Panc1 (cell line): Measurements from ENCODE around the gene BMP2K. TPM values are rescaled to one million over a fixed set of nuclear protein-coding genes. Genes with fewer than 3 reads are reported as not detected.

ENCODE experiments used
- ATAC-seq: fragments of 200-7000 bp; cut with Tn5 transposase; 2 replicates; pipeline ENCODE4 v1.9.1; 2020; ENCODE audit warnings: mild to moderate bottlenecking, moderate library complexity
- BruUV-seq: library from RNA; stranded (reverse); fragments of 400-500 nt; replicated peaks from 2 replicates; lab custom pipeline; 2021; lab: Mats Ljungman, UMichigan
- CTCF ChIA-PET: fragments of 300-600 bp; sonication (Branson Sonifier 250); formaldehyde crosslinking; loops from one replicate; lab custom pipeline; 2022; ENCODE audit warnings: antibody characterized with exemption; lab: Charles Lee
- POLR2A ChIA-PET: fragments of 300-600 bp; sonication (Branson Sonifier 250); formaldehyde crosslinking; loops from one replicate; lab custom pipeline; 2022; ENCODE audit warnings: antibody characterized with exemption; lab: Charles Lee
- DNase-seq: peaks from one replicate; pipeline ENCODE4 v3.0.0-alpha.2; 2010; ENCODE audit warnings: low read depth, low spot score
- H3K27ac ChIP-seq: 2 replicates; pipeline ENCODE4 v1.5.1; 2011; ENCODE audit warnings: mild to moderate bottlenecking, low read length, inconsistent platforms
- H3K27me3 ChIP-seq: fragments of 200-500 bp; sonication (Bioruptor generic); 2 replicates; pipeline ENCODE4 v1.6.0; 2014; ENCODE audit warnings: low read length, inconsistent platforms; ENCODE audit not compliant: control insufficient read depth, insufficient read depth
- H3K36me3 ChIP-seq: fragments of 200-500 bp; sonication (Bioruptor generic); 2 replicates; pipeline ENCODE4 v1.5.1; 2014; ENCODE audit warnings: inconsistent platforms, mild to moderate bottlenecking, low read length, moderate library complexity; ENCODE audit not compliant: control insufficient read depth, insufficient read depth
- H3K4me1 ChIP-seq: 2 replicates; pipeline ENCODE4 v1.5.1; 2011; ENCODE audit warnings: inconsistent platforms, mild to moderate bottlenecking, low read length, moderate library complexity; ENCODE audit not compliant: control insufficient read depth, insufficient read depth
- H3K4me3 ChIP-seq, 2 experiments: 2 replicates each; pipeline ENCODE4 v1.5.1; 2011 to 2012; ENCODE audit warnings: low read depth in 2 of 2, low read length in 2 of 2, mild to moderate bottlenecking in 2 of 2, inconsistent platforms in 1 of 2, moderate library complexity in 1 of 2
- H3K9me3 ChIP-seq: fragments of 200-500 bp; sonication (Bioruptor generic); 2 replicates; pipeline ENCODE4 v1.5.1; 2014; ENCODE audit warnings: low read depth, mild to moderate bottlenecking, inconsistent platforms, low read length, moderate library complexity; ENCODE audit not compliant: control insufficient read depth, insufficient read depth
- POLR2AphosphoS5 ChIP-seq: IDR thresholded peaks from 2 replicates; pipeline ENCODE4 v1.6.1; 2012; ENCODE audit warnings: mild to moderate bottlenecking, low read depth, low read length, moderate library complexity
- SIN3A ChIP-seq: IDR thresholded peaks from 2 replicates; pipeline ENCODE4 v1.6.1; 2012; ENCODE audit warnings: low read depth, mild to moderate bottlenecking, low read length, moderate library complexity, borderline replicate concordance; ENCODE audit not compliant: insufficient read depth
- TCF7L2 ChIP-seq: IDR thresholded peaks from 2 replicates; pipeline ENCODE4 v1.6.1; 2011; ENCODE audit warnings: mild to moderate bottlenecking, low read depth, low read length, inconsistent platforms
- in situ Hi-C: cut with HindIII; loops from 2 replicates; pipeline ENCODE4 v1.10.0; 2016; ENCODE audit warnings: low sequenced_read_pairs, low pct_unique_long_range_greater_than_20kb
- intact Hi-C: fragments of 100-400 bp; cut with micrococcal nuclease; formaldehyde crosslinking; loops from one replicate; pipeline ENCODE4 v1.10.0; 2022; ENCODE audit not compliant: unreplicated experiment
- total RNA-seq: library from RNA; stranded (reverse); gene quantifications from one replicate; pipeline ENCODE4 v1.2.1, GENCODE V29; 2021; ENCODE audit not compliant: unreplicated experiment
- TF ChIP-seq, protein P1 (sequence below), 2 experiments: IDR thresholded peaks; 2 replicates each; pipeline ENCODE4 v1.6.1; 2011 to 2012; ENCODE audit warnings: low read depth in 2 of 2, control low read depth in 1 of 2, low read length in 1 of 2, mild to moderate bottlenecking in 1 of 2, moderate library complexity in 1 of 2; ENCODE audit not compliant: insufficient read depth in 1 of 2
- TF ChIP-seq, protein P2 (sequence below): fragments of 450-650 bp; IDR thresholded peaks from 2 replicates; pipeline ENCODE4 v1.5.1; 2017; ENCODE audit warnings: mild to moderate bottlenecking

BMP2K gene
- total RNA-seq, 1 experiment from 2014 or later = 23.3 TPM

DNA sequence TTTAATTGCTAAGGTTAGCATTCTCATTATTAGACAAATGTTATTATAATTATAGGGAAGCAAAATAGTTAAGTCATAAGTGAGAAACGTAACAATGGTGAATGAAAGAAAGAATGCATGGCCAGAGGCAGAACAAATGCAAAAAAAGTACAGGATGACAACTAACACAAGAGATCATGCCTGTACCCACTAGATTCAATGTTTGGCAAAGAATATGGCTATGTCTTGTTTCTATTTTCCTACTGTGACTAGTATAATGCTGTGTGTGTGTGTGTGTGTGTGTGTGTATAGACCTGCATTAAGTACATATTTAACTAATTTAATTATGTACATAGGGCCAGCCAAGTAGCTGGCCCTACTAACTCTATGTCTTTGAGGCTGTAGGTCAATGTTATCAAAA lies 12.9 kb upstream of the BMP2K start:
- DNase-seq = no peak
- POLR2A ChIA-PET = no interaction called here
- ATAC-seq = no peak
- Histone ChIP-seq H3K4me1 (no peaks in the 10 kb centered on the region), H3K27me3 (no peaks in the 10 kb centered on the region; the same call in none of the 2 replicates), H3K36me3 (no peaks in the 10 kb centered on the region), H3K27ac (no peak overlapping the region), H3K9me3 (no peaks in the 10 kb centered on the region), H3K4me3 (no peak overlapping the region)
- in situ Hi-C loops = no loop called here
- CTCF ChIA-PET = no interaction called here
- BruUV-seq = no TSS peak
- no peak for TF ChIP-seq TCF7L2
- TF ChIP-seq, protein P1, sequence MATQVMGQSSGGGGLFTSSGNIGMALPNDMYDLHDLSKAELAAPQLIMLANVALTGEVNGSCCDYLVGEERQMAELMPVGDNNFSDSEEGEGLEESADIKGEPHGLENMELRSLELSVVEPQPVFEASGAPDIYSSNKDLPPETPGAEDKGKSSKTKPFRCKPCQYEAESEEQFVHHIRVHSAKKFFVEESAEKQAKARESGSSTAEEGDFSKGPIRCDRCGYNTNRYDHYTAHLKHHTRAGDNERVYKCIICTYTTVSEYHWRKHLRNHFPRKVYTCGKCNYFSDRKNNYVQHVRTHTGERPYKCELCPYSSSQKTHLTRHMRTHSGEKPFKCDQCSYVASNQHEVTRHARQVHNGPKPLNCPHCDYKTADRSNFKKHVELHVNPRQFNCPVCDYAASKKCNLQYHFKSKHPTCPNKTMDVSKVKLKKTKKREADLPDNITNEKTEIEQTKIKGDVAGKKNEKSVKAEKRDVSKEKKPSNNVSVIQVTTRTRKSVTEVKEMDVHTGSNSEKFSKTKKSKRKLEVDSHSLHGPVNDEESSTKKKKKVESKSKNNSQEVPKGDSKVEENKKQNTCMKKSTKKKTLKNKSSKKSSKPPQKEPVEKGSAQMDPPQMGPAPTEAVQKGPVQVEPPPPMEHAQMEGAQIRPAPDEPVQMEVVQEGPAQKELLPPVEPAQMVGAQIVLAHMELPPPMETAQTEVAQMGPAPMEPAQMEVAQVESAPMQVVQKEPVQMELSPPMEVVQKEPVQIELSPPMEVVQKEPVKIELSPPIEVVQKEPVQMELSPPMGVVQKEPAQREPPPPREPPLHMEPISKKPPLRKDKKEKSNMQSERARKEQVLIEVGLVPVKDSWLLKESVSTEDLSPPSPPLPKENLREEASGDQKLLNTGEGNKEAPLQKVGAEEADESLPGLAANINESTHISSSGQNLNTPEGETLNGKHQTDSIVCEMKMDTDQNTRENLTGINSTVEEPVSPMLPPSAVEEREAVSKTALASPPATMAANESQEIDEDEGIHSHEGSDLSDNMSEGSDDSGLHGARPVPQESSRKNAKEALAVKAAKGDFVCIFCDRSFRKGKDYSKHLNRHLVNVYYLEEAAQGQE (IDR thresholded peaks at IDR 0.05; ENCODE audit: insufficient read depth in 1 of 2, low read depth in 2 of 2, low read length in 1 of 2) = no peak
- no peak for TF ChIP-seq SIN3A
- TF ChIP-seq POLR2AphosphoS5 = no peak
- TF ChIP-seq, protein P2, sequence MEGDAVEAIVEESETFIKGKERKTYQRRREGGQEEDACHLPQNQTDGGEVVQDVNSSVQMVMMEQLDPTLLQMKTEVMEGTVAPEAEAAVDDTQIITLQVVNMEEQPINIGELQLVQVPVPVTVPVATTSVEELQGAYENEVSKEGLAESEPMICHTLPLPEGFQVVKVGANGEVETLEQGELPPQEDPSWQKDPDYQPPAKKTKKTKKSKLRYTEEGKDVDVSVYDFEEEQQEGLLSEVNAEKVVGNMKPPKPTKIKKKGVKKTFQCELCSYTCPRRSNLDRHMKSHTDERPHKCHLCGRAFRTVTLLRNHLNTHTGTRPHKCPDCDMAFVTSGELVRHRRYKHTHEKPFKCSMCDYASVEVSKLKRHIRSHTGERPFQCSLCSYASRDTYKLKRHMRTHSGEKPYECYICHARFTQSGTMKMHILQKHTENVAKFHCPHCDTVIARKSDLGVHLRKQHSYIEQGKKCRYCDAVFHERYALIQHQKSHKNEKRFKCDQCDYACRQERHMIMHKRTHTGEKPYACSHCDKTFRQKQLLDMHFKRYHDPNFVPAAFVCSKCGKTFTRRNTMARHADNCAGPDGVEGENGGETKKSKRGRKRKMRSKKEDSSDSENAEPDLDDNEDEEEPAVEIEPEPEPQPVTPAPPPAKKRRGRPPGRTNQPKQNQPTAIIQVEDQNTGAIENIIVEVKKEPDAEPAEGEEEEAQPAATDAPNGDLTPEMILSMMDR = no peak
- intact Hi-C loops = no loop called here

DNA sequence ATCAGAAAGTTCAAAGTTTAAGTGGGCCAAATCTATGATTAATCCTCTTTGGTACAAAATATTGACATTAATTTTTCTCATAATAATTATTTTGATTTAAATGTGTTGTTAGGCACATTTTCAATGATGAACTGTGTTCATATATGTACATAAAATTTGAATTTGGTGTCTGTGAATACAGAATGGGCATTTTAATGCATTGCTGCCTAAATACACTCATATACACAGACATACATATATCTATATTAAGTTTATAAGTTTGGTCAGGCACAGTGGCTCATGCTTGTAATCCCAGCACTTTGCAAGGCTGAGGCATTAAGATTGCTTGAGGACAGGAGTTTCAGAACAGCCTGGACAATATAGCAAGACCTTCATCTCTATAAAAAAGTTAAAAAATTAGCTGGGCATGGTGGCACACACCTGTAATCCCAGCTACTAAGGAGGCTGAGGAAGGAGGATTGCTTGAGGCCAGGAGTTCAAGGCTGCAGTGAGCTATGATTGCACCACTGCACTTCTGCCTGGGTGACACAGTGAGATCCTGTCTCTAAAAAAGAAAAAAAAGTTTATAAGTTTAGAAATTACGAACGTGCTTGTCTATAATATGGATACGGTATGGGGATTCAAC lies 12.3 kb upstream of the BMP2K start:
- Histone ChIP-seq H3K36me3 (no peaks in the 10 kb centered on the region), H3K4me3 (no peak overlapping the region), H3K4me1 (no peaks in the 10 kb centered on the region), H3K9me3 (no peaks in the 10 kb centered on the region), H3K27ac (no peak overlapping the region), H3K27me3 (no peaks in the 10 kb centered on the region; the same call in none of the 2 replicates)
- intact Hi-C loops = no loop called here
- DNase-seq (no peak), ATAC-seq (no peak)
- in situ Hi-C loops = no loop called here
- TF ChIP-seq, protein P1 (IDR thresholded peaks at IDR 0.05; ENCODE audit: insufficient read depth in 1 of 2, low read depth in 2 of 2, low read length in 1 of 2) = no peak
- no peak for TF ChIP-seq SIN3A
- TF ChIP-seq TCF7L2 = no peak
- TF ChIP-seq POLR2AphosphoS5 = no peak
- TF ChIP-seq, protein P2 = no peak
- no TSS peak for BruUV-seq
- POLR2A ChIA-PET = no interaction called here
- CTCF ChIA-PET = no interaction called here
